Measurements from ENCODE around the gene MEG3. TPM values are rescaled to one million over a fixed set of nuclear protein-coding genes. Genes with fewer than 3 reads are reported as not detected.

The MEG3 gene
- total RNA-seq, 1 experiment from 2014 or later = 338 TPM

- no peak for TF ChIP-seq ZNF512 (CRISPR knock-in tag; IDR thresholded peaks at IDR 0.05; ENCODE audit: borderline replicate concordance)
- no peak for TF ChIP-seq SMAD4 (CRISPR knock-in tag; IDR thresholded peaks at IDR 0.05)
- TF ChIP-seq ZNF121 (CRISPR knock-in tag; IDR thresholded peaks at IDR 0.05) = no peak
- TF ChIP-seq AR (CRISPR knock-in tag; IDR thresholded peaks at IDR 0.05) = no peak
- no peak for TF ChIP-seq ZNF396 (CRISPR knock-in tag; IDR thresholded peaks at IDR 0.05; ENCODE audit: borderline replicate concordance)
- no peak for TF ChIP-seq GRHL2 (CRISPR knock-in tag; IDR thresholded peaks at IDR 0.05; ENCODE audit: insufficient replicate concordance, severe bottlenecking)
- TF ChIP-seq JAZF1 (CRISPR knock-in tag; IDR thresholded peaks at IDR 0.05) = no peak
- TF ChIP-seq NR2C2 (CRISPR knock-in tag; IDR thresholded peaks at IDR 0.05) = no peak
- no peak for TF ChIP-seq USF2 (CRISPR knock-in tag; IDR thresholded peaks at IDR 0.05)
- no peak overlapping the region for H3K27ac Mint-ChIP-seq
- ChIA-PET CTCF (interaction anchor here (1.0 kb wide), 1 partner anchor 10 kb away, joined by 3 read pairs; no protein-coding TSS in a partner anchor), POLR2A (no interaction called here)
- H3K4me3 Mint-ChIP-seq = no peak overlapping the region
- DNase-seq (ENCODE audit: low spot score) (no peak), ATAC-seq (no peak)
- H3K9me3 Mint-ChIP-seq = peaks cover 9% of the 10 kb centered on the region
- H3K4me1 Mint-ChIP-seq = peaks cover 9% of the 10 kb centered on the region; the same call in 1 of the 2 replicates
- no peaks in the 10 kb centered on the region; the same call in 1 of the 2 replicates for H3K27me3 Mint-ChIP-seq (ENCODE audit: low read depth)
- H3K36me3 Mint-ChIP-seq = peaks cover 33% of the 10 kb centered on the region
These were observed 34.8 kb downstream of the MEG3 start for GRCh38 chr14:100860556-100861187.

- Mint-ChIP-seq H3K27ac (no peak overlapping the region), H3K36me3 (peaks cover 33% of the 10 kb centered on the region), H3K9me3 (peaks cover 9% of the 10 kb centered on the region), H3K4me1 (peaks cover 5% of the 10 kb centered on the region; the same call in 1 of the 2 replicates), H3K27me3 (ENCODE audit: low read depth) (no peaks in the 10 kb centered on the region; the same call in 1 of the 2 replicates), H3K4me3 (no peak overlapping the region)
- DNase-seq (ENCODE audit: low spot score) (no peak), ATAC-seq (no peak)
- ChIA-PET POLR2A (no interaction called here), CTCF (interaction anchor here (0.6 to 1.0 kb wide), 2 partner anchors 11 to 104 kb away, joined by 3 to 6 read pairs; no protein-coding TSS in a partner anchor)
- TF ChIP-seq ZNF512 (CRISPR knock-in tag; IDR thresholded peaks at IDR 0.05; ENCODE audit: borderline replicate concordance) = no peak
- no peak for TF ChIP-seq MLX (CRISPR knock-in tag; IDR thresholded peaks at IDR 0.05)
- TF ChIP-seq EMX1 (CRISPR knock-in tag; IDR thresholded peaks at IDR 0.05) = no peak
- TF ChIP-seq TEAD1 (CRISPR knock-in tag; IDR thresholded peaks at IDR 0.05) = no peak
- TF ChIP-seq IRF2 (CRISPR knock-in tag; IDR thresholded peaks at IDR 0.05; ENCODE audit: borderline replicate concordance, low read depth) = no peak
- no peak for TF ChIP-seq NFE2L1 (CRISPR knock-in tag; IDR thresholded peaks at IDR 0.05)
These were observed 35.4 kb downstream of the MEG3 start for GRCh38 chr14:100861188-100861936.
